HepG2 (cell line): ENCODE data around the gene TUBB4B. TPM values are rescaled to one million over a fixed set of nuclear protein-coding genes. Genes with fewer than 3 reads are reported as not detected.

Source experiments
- ARID4A ChIP-seq: sonication (generic); formaldehyde crosslinking; IDR thresholded peaks from 2 replicates; pipeline ENCODE4 v1.5.0; 2020; ENCODE audit warnings: mild to moderate bottlenecking, missing genetic modification reagents, borderline replicate concordance
- CTCF ChIP-seq: sonication (generic); formaldehyde crosslinking; IDR thresholded peaks from 2 replicates; pipeline ENCODE4 v1.5.0; 2020; ENCODE audit warnings: mild to moderate bottlenecking, missing genetic modification reagents, moderate library complexity
- ESRRA ChIP-seq: sonication (generic); formaldehyde crosslinking; IDR thresholded peaks from 2 replicates; pipeline ENCODE4 v1.5.1; 2020; ENCODE audit warnings: mild to moderate bottlenecking, low read depth, missing genetic modification reagents
- HDAC1 ChIP-seq: sonication (generic); formaldehyde crosslinking; IDR thresholded peaks from 2 replicates; pipeline ENCODE4 v1.5.1; 2020; ENCODE audit warnings: mild to moderate bottlenecking, missing genetic modification reagents
- KLF13 ChIP-seq: sonication (generic); formaldehyde crosslinking; IDR thresholded peaks from 2 replicates; pipeline ENCODE4 v1.4.0; 2020; ENCODE audit warnings: mild to moderate bottlenecking, missing genetic modification reagents
- RBM22 ChIP-seq: fragments of 200-400 bp; formaldehyde crosslinking; optimal IDR thresholded peaks from 2 replicates; pipeline ENCODE3; 2017; ENCODE audit warnings: mild to moderate bottlenecking, low read length, moderate library complexity
- ZGPAT ChIP-seq: IDR thresholded peaks from 2 replicates; pipeline ENCODE4 v1.6.1; 2016; ENCODE audit warnings: mild to moderate bottlenecking
- ZIK1 ChIP-seq: sonication (generic); formaldehyde crosslinking; IDR thresholded peaks from 2 replicates; pipeline ENCODE4 v1.5.0; 2020; ENCODE audit warnings: mild to moderate bottlenecking, low read depth, missing genetic modification reagents, borderline replicate concordance
- ZNF235 ChIP-seq: sonication (generic); formaldehyde crosslinking; IDR thresholded peaks from 2 replicates; pipeline ENCODE4 v1.8.1; 2023; ENCODE audit warnings: mild to moderate bottlenecking, missing genetic modification reagents, borderline replicate concordance
- ZNF3 ChIP-seq: IDR thresholded peaks from 2 replicates; pipeline ENCODE4 v1.7.0; 2017; ENCODE audit warnings: inconsistent platforms
- ZNF446 ChIP-seq: sonication (generic); formaldehyde crosslinking; IDR thresholded peaks from 2 replicates; pipeline ENCODE4 v1.5.0; 2020; ENCODE audit warnings: mild to moderate bottlenecking, missing genetic modification reagents
- ZNF574 ChIP-seq: sonication (generic); formaldehyde crosslinking; IDR thresholded peaks from 2 replicates; pipeline ENCODE4 v1.4.0; 2020; ENCODE audit warnings: missing genetic modification reagents
- ZNF577 ChIP-seq: sonication (generic); formaldehyde crosslinking; IDR thresholded peaks from 2 replicates; pipeline ENCODE4 v1.4.0; 2020; ENCODE audit warnings: mild to moderate bottlenecking, low read depth, missing genetic modification reagents, borderline replicate concordance
- ZNF616 ChIP-seq: sonication (generic); formaldehyde crosslinking; IDR thresholded peaks from 2 replicates; pipeline ENCODE4 v1.5.0; 2020; ENCODE audit warnings: low read depth, mild to moderate bottlenecking, missing genetic modification reagents
- ZNF703 ChIP-seq: sonication (generic); formaldehyde crosslinking; IDR thresholded peaks from 2 replicates; pipeline ENCODE4 v1.5.1; 2020; ENCODE audit warnings: missing genetic modification reagents, mild to moderate bottlenecking, moderate library complexity, borderline replicate concordance
- ZNF776 ChIP-seq: sonication (generic); formaldehyde crosslinking; IDR thresholded peaks from 2 replicates; pipeline ENCODE4 v1.4.0; 2020; ENCODE audit warnings: mild to moderate bottlenecking, missing genetic modification reagents
- ZNF83 ChIP-seq: sonication (generic); formaldehyde crosslinking; IDR thresholded peaks from 2 replicates; pipeline ENCODE4 v1.4.0; 2020; ENCODE audit warnings: missing genetic modification reagents, mild to moderate bottlenecking, borderline replicate concordance
- ZSCAN21 ChIP-seq: sonication (generic); formaldehyde crosslinking; IDR thresholded peaks from 2 replicates; pipeline ENCODE4 v1.8.0; 2022; ENCODE audit warnings: mild to moderate bottlenecking, missing genetic modification reagents, moderate library complexity, borderline replicate concordance
- polyA plus RNA-seq, 8 experiments: library from polyadenylated mRNA; depleted of rRNA in 3 of 8; stranded (reverse) in 7 of 8; unstranded in 1 of 8; fragments of >200 nt; fragmentation: Illumina TruSeq in 4 of 8; extraction: Trizol in 4 of 8; gene quantifications; 2 replicates each; pipeline versions ENCODE4 v1.2.1 to v1.2.3, GENCODE V29; 2011 to 2016; ENCODE audit warnings: low read depth in 4 of 8, missing spikeins in 1 of 8, mixed read lengths in 1 of 8; ENCODE audit not compliant: insufficient read depth in 1 of 8
- total RNA-seq, 5 experiments: library from RNA; depleted of rRNA; stranded (reverse); fragments of >200 nt; fragmentation: Illumina TruSeq; extraction: Trizol; gene quantifications; 2 replicates each; pipeline ENCODE4 v1.2.3, GENCODE V29; 2016; ENCODE audit warnings: low read depth in 1 of 5

TUBB4B gene
- total and polyA plus RNA-seq, 2 of the 13 experiments (the other 11 are each of a cell fraction or from before 2014, with no cell fraction given) = 182 to 412 TPM

GRCh38 chr9:137235424-137236237 is 5.5 kb upstream of the TUBB4B start (continued):
- TF ChIP-seq ARID4A (no peak), HDAC1 (no peak), ZNF616 (CRISPR knock-in tag) (0 out of 2 replicates have a peak, but pooled peaks have one; percentile 38), ZNF703 (CRISPR knock-in tag) (no peak), ZNF446 (CRISPR knock-in tag) (no peak; the same call in 1 of the 2 replicates), ZNF577 (CRISPR knock-in tag) (no peak), ZNF83 (CRISPR knock-in tag) (no peak), RBM22 (no peak), ZNF3 (CRISPR knock-in tag) (no peak), ZNF574 (CRISPR knock-in tag) (peak; percentile 54; the same call in 1 of the 2 replicates), KLF13 (no peak), CTCF (CRISPR knock-in tag) (peak; percentile 70), ZIK1 (CRISPR knock-in tag) (no peak), ZNF235 (CRISPR knock-in tag) (0 out of 2 replicates have a peak, but pooled peaks have one; percentile 20), ZSCAN21 (CRISPR knock-in tag) (peak; percentile 29; the same call in 1 of the 2 replicates), ESRRA (CRISPR knock-in tag) (no peak), ZNF776 (CRISPR knock-in tag) (peak; percentile 30), ZGPAT (CRISPR knock-in tag) (no peak)
